OCI-LY7 (cell line): ENCODE measurements around the gene C12orf43.

Experiments
- CTCF ChIP-seq: fragments of 200-600 bp; sonication (generic); conservative IDR thresholded peaks from 2 replicates; pipeline ENCODE4 v1.5.1; 2014; ENCODE audit warnings: mild to moderate bottlenecking, antibody characterized with exemption, low read length, moderate library complexity, mixed read lengths
- EZH2phosphoT487 ChIP-seq: fragments of 200-600 bp; sonication (generic); IDR thresholded peaks from 2 replicates; pipeline ENCODE4 v1.6.1; 2018; ENCODE audit warnings: low read depth, borderline replicate concordance, mild to moderate bottlenecking, mixed run types, antibody characterized with exemption, low read length, moderate library complexity, mixed read lengths

- TF ChIP-seq CTCF (no peak), EZH2phosphoT487 (no peak)
Measured at GRCh38 chr12:120988234-120988633, 28.1 kb downstream of the C12orf43 start.
